DND-41 (cell line): ENCODE measurements around the gene NFIL3.

Experiments
- EZH2 ChIP-seq: IDR thresholded peaks from 3 replicates; pipeline ENCODE4 v1.6.1; 2012; ENCODE audit warnings: borderline replicate concordance, low read depth, mild to moderate bottlenecking, moderate library complexity, low read length, inconsistent platforms; ENCODE audit not compliant: severe bottlenecking
- TF ChIP-seq, protein P1 (sequence below): IDR thresholded peaks from 2 replicates; pipeline ENCODE4 v1.5.1; 2012; ENCODE audit warnings: borderline replicate concordance, low read length, moderate library complexity, mild to moderate bottlenecking; ENCODE audit not compliant: poor library complexity, severe bottlenecking; ENCODE audit errors: extremely low read depth

- TF ChIP-seq EZH2: no peak
- TF ChIP-seq, protein P1, sequence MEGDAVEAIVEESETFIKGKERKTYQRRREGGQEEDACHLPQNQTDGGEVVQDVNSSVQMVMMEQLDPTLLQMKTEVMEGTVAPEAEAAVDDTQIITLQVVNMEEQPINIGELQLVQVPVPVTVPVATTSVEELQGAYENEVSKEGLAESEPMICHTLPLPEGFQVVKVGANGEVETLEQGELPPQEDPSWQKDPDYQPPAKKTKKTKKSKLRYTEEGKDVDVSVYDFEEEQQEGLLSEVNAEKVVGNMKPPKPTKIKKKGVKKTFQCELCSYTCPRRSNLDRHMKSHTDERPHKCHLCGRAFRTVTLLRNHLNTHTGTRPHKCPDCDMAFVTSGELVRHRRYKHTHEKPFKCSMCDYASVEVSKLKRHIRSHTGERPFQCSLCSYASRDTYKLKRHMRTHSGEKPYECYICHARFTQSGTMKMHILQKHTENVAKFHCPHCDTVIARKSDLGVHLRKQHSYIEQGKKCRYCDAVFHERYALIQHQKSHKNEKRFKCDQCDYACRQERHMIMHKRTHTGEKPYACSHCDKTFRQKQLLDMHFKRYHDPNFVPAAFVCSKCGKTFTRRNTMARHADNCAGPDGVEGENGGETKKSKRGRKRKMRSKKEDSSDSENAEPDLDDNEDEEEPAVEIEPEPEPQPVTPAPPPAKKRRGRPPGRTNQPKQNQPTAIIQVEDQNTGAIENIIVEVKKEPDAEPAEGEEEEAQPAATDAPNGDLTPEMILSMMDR: no peak
Measured at GRCh38 chr9:91392435-91392834, 31.2 kb downstream of the NFIL3 start.
